Calu3 (cell line): ENCODE measurements around the gene PTPRG. TPM values are rescaled to one million over a fixed set of nuclear protein-coding genes. Genes with fewer than 3 reads are reported as not detected.
"Not testable (repeated sequence)": the region's sequence is repeated elsewhere in the genome, so short reads cannot be mapped to it uniquely, and the experiment has no call there.

Experiments used
- BruUV-seq: library from RNA; stranded (reverse); fragments of 400-500 nt; replicated peaks from 2 replicates; lab custom pipeline; 2021; lab: Mats Ljungman, UMichigan
- CTCF ChIA-PET: fragments of 300-600 bp; sonication (Branson Sonifier 250); formaldehyde crosslinking; loops from one replicate; lab custom pipeline; 2022; ENCODE audit warnings: antibody characterized with exemption; lab: Charles Lee
- DNase-seq: peaks from one replicate; pipeline ENCODE4 v3.0.0; 2022
- H3K27ac Mint-ChIP-seq: one replicate; pipeline ENCODE4 v1.8.0; 2022; ENCODE audit warnings: mixed read lengths; ENCODE audit not compliant: unreplicated experiment
- H3K27me3 Mint-ChIP-seq: one replicate; pipeline ENCODE4 v1.8.0; 2022; ENCODE audit warnings: mixed read lengths; ENCODE audit not compliant: unreplicated experiment
- H3K36me3 Mint-ChIP-seq: one replicate; pipeline ENCODE4 v1.8.0; 2022; ENCODE audit warnings: mild to moderate bottlenecking, moderate library complexity, mixed read lengths; ENCODE audit not compliant: insufficient read depth, unreplicated experiment
- H3K4me1 Mint-ChIP-seq: one replicate; pipeline ENCODE4 v1.8.0; 2022; ENCODE audit warnings: mild to moderate bottlenecking, low read depth, mixed read lengths; ENCODE audit not compliant: unreplicated experiment
- H3K4me3 Mint-ChIP-seq: one replicate; pipeline ENCODE4 v1.8.0; 2022; ENCODE audit warnings: mild to moderate bottlenecking, low read depth, moderate library complexity, mixed read lengths; ENCODE audit not compliant: unreplicated experiment
- H3K9me3 Mint-ChIP-seq: one replicate; pipeline ENCODE4 v1.8.0; 2022; ENCODE audit warnings: low read depth, mixed read lengths; ENCODE audit not compliant: unreplicated experiment
- intact Hi-C: fragments of 100-400 bp; cut with micrococcal nuclease; formaldehyde crosslinking; loops from one replicate; pipeline ENCODE4 v1.10.0; 2022; ENCODE audit not compliant: unreplicated experiment
- total RNA-seq: library from RNA; stranded (reverse); gene quantifications from 2 replicates; pipeline ENCODE4 v1.2.3, GENCODE V29; 2022
- TF ChIP-seq, protein P1 (sequence below): fragments of 200-600 bp; IDR thresholded peaks from one replicate; pipeline ENCODE4 v1.8.0; 2022; ENCODE audit warnings: antibody characterized with exemption; ENCODE audit not compliant: unreplicated experiment

PTPRG gene
- total RNA-seq, 1 experiment from 2014 or later, result 0.35 TPM

DNA sequence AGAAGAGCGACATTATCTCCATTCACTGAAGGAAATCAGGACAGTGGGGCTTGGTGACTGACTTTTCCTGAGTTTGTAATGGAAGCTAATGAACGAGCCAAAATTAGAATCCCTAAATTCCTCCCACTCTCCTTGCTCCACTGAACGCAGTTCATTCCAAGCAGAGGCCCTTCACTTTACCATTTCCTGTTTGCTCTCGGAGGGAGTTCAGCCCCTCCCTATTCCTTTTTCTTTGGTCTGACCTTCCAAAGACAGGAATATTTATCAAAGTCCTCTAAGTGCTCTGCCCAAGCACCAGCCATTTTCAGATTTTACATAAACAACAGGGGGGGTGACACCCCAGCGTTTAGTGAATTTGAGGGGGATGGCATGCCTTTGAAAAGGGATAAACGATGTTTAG lies 24.0 kb upstream of the PTPRG start:
- Mint-ChIP-seq H3K4me1 (no peaks in the 10 kb centered on the region), H3K27me3 (no peaks in the 10 kb centered on the region), H3K27ac (no peak overlapping the region), H3K9me3 (peaks cover 7% of the 10 kb centered on the region), H3K36me3 (no peaks in the 10 kb centered on the region), H3K4me3 (no peak overlapping the region)
- no peak for DNase-seq
- CTCF ChIA-PET, result no interaction called here
- intact Hi-C loops, result no loop called here
- TF ChIP-seq, protein P1, sequence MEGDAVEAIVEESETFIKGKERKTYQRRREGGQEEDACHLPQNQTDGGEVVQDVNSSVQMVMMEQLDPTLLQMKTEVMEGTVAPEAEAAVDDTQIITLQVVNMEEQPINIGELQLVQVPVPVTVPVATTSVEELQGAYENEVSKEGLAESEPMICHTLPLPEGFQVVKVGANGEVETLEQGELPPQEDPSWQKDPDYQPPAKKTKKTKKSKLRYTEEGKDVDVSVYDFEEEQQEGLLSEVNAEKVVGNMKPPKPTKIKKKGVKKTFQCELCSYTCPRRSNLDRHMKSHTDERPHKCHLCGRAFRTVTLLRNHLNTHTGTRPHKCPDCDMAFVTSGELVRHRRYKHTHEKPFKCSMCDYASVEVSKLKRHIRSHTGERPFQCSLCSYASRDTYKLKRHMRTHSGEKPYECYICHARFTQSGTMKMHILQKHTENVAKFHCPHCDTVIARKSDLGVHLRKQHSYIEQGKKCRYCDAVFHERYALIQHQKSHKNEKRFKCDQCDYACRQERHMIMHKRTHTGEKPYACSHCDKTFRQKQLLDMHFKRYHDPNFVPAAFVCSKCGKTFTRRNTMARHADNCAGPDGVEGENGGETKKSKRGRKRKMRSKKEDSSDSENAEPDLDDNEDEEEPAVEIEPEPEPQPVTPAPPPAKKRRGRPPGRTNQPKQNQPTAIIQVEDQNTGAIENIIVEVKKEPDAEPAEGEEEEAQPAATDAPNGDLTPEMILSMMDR, result no peak
- BruUV-seq, result no TSS peak

DNA sequence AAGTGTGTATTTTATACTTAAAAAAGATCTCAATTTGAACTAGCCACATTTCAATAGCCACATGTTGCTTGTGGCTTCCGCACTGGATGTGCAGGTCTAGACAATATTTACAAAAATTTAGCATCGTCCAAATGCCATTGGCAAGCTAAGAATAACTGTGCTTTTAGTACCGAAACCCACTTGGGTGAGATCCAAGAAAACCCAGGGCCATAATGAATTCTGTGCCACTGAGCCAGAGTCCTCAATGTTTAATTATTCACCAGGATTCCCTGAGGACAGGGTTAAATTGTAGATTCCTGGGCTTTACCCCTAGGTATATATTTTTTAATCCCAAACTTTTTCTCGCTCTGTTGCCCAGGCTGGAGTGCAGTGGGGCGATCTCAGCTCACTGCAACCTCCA lies 22.9 kb upstream of the PTPRG start:
- H3K4me1 Mint-ChIP-seq, result no peaks in the 10 kb centered on the region
- H3K27ac Mint-ChIP-seq, result no peak overlapping the region
- TF ChIP-seq, protein P1, result no peak
- no TSS peak for BruUV-seq
- H3K9me3 Mint-ChIP-seq, result peaks cover 10% of the 10 kb centered on the region
- CTCF ChIA-PET, result no interaction called here
- H3K4me3 Mint-ChIP-seq, result no peak overlapping the region
- intact Hi-C loops, result no loop called here
- no peak for DNase-seq
- no peaks in the 10 kb centered on the region for H3K27me3 Mint-ChIP-seq
- H3K36me3 Mint-ChIP-seq, result no peaks in the 10 kb centered on the region

DNA sequence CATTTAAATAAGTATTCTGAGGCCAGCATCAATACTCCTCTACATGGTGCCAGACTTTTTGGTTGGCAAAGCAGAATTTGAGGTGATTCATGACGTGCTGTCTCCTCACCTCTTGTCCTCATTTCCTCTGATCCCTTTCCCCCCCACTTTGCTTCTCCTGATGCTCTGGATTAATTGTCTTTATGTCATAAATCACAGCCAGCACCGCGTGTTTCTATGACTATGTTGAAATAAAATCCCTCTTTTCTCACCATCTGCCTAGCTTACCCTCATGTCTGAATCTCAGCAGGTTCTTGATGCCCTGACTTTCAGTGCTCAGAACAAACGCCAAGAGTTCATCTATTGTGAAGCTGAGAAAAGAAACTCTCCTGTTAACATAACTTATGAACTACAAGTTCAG lies 19.7 kb upstream of the PTPRG start:
- no peaks in the 10 kb centered on the region for H3K4me1 Mint-ChIP-seq
- TF ChIP-seq, protein P1, result no peak
- H3K27ac Mint-ChIP-seq, result no peak overlapping the region
- no TSS peak for BruUV-seq
- no peak for DNase-seq
- no peak overlapping the region for H3K4me3 Mint-ChIP-seq
- H3K27me3 Mint-ChIP-seq, result no peaks in the 10 kb centered on the region
- intact Hi-C loops, result no loop called here
- no peaks in the 10 kb centered on the region for H3K36me3 Mint-ChIP-seq
- peaks cover 10% of the 10 kb centered on the region for H3K9me3 Mint-ChIP-seq
- CTCF ChIA-PET, result no interaction called here

DNA sequence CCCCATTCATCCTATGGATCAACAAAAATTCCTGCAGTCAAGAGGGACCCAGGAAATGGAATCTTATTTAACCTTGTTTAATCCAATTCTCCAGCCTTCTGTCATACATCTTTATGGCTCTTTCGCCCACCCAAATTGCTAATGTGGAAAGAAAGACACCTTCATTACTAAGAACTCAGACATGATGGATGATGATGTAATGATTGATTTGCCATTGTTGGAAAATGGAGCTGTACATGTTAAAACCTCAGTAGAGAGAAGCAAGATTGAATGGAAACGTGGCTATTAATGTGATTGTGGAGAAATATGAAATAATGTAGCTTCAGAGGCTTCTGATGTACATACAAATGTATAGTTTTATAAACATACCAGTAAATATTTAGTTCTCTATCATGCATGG lies 15.7 kb upstream of the PTPRG start:
- Mint-ChIP-seq H3K27ac (no peak overlapping the region), H3K27me3 (no peaks in the 10 kb centered on the region), H3K4me3 (no peak overlapping the region), H3K9me3 (peaks cover 6% of the 10 kb centered on the region), H3K36me3 (no peaks in the 10 kb centered on the region), H3K4me1 (no peaks in the 10 kb centered on the region)
- no peak for DNase-seq
- intact Hi-C loops, result no loop called here
- TF ChIP-seq, protein P1, result no peak
- no TSS peak for BruUV-seq
- CTCF ChIA-PET, result no interaction called here

DNA sequence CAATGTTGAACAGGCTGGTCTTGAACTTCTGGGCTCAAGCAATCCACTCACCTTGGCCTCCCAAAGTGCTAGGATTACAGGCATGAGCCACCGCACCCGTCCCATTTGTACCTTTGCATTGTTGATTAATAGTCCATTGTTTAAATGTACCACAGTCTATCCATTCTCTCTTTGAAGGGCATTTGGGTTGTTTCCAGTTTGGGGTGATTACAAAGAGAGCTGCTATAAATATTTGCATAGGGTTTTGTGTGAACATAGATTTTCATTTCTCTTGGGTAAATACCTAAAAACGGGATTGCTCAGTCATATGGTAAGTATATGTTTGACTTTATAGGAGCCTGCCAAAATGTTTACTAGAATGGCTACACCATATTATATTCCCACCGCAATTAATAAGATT lies 13.7 kb upstream of the PTPRG start:
- intact Hi-C loops, result no loop called here
- Mint-ChIP-seq H3K4me3 (no peak overlapping the region), H3K36me3 (no peaks in the 10 kb centered on the region), H3K4me1 (no peaks in the 10 kb centered on the region), H3K27me3 (no peaks in the 10 kb centered on the region), H3K9me3 (peaks cover 3% of the 10 kb centered on the region), H3K27ac (no peak overlapping the region)
- BruUV-seq, result no TSS peak
- no peak for DNase-seq
- TF ChIP-seq, protein P1, result no peak
- CTCF ChIA-PET, result no interaction called here

DNA sequence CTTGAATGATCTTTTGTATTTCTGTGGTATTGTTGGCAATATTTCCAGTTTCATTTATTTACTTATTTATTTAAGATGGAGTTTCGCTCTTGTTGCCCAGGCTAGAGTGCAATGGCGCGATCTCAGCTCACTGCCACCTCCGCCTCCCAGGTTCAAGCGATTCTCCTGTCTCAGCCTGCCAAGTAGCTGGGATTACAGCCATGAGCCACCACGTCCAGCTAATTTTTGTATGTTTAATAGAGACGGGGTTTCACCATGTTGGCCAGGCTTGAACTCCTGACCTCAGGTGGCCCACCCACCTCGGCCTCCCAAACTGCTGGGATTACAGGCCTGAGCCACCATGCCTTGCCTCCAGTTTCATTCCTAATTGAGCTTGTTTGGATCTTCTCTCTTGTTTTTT lies 8.7 kb upstream of the PTPRG start:
- intact Hi-C loops, H3K27ac Mint-ChIP-seq, H3K4me3 Mint-ChIP-seq, H3K27me3 Mint-ChIP-seq, H3K9me3 Mint-ChIP-seq, DNase-seq, BruUV-seq, H3K36me3 Mint-ChIP-seq, CTCF ChIA-PET, H3K4me1 Mint-ChIP-seq: not testable (repeated sequence)
